Prostate gland (tissue), 2 donors: ENCODE measurements around the gene TRIM10. TPM values are rescaled to one million over a fixed set of nuclear protein-coding genes. Genes with fewer than 3 reads are reported as not detected.

ENCODE experiments used
- DNase-seq: peaks from one replicate; pipeline ENCODE4 v3.0.0-alpha.2; 2019; ENCODE audit warnings: low spot score
- H3K27ac ChIP-seq, 2 donors: fragments of 200-600 bp; sonication (generic); 2 replicates each; pipeline ENCODE4 v1.5.1; 2017 to 2019
- H3K27me3 ChIP-seq: fragments of 200-600 bp; sonication (generic); replicated peaks from 2 replicates; pipeline ENCODE4 v1.5.1; 2019; ENCODE audit not compliant: insufficient read depth
- H3K36me3 ChIP-seq, 2 donors: fragments of 200-600 bp; sonication (generic); 1 replicate in 1 of 2; 2 replicates in 1 of 2; pipeline versions ENCODE4 v1.5.1 to v1.8.1; 2017 to 2019
- H3K4me1 ChIP-seq: fragments of 200-600 bp; sonication (generic); replicated peaks from 2 replicates; pipeline ENCODE4 v1.5.1; 2019
- H3K4me3 ChIP-seq, 2 donors: fragments of 200-600 bp; sonication (generic); 2 replicates each; pipeline ENCODE4 v1.5.1; 2017 to 2019
- H3K9me3 ChIP-seq: fragments of 200-600 bp; sonication (generic); 2 replicates; pipeline ENCODE4 v1.5.1; 2017
- POLR2A ChIP-seq: fragments of 450-650 bp; IDR thresholded peaks from one replicate; pipeline ENCODE4 v1.6.1; 2016; ENCODE audit warnings: antibody characterized with exemption, mild to moderate bottlenecking
- POLR2AphosphoS5 ChIP-seq: sonication (generic); formaldehyde crosslinking; IDR thresholded peaks from one replicate; pipeline ENCODE4 v1.6.1; 2017; ENCODE audit warnings: antibody characterized with exemption
- WGBS: methylation state at CpG from one replicate; pipeline ENCODE4 v1.1.5; 2018; 5-methylcytosine and 5-hydroxymethylcytosine counted together
- intact Hi-C: fragments of 100-400 bp; cut with DNase I; formaldehyde crosslinking; loops from one replicate; pipeline ENCODE4 v1.14.2; 2022
- total RNA-seq, 2 donors: library from RNA; depleted of rRNA; stranded (reverse); fragments of >200 nt; gene quantifications; one replicate each; pipeline ENCODE4 v1.1.0, GENCODE V29; 2016
- TF ChIP-seq, protein P1 (sequence below), 4 experiments: fragments of 200-600 bp in 2 of 4; fragments of 450-650 bp in 2 of 4; sonication (generic) in 2 of 4; IDR thresholded peaks; 1 replicate in 3 of 4; 2 replicates in 1 of 4; pipeline ENCODE4 v1.5.1; 2016 to 2019; ENCODE audit warnings: antibody characterized with exemption in 4 of 4, mild to moderate bottlenecking in 2 of 4, moderate library complexity in 2 of 4

TRIM10 gene
- total RNA-seq, 2 donors from 2014 or later, result not detected

DNA sequence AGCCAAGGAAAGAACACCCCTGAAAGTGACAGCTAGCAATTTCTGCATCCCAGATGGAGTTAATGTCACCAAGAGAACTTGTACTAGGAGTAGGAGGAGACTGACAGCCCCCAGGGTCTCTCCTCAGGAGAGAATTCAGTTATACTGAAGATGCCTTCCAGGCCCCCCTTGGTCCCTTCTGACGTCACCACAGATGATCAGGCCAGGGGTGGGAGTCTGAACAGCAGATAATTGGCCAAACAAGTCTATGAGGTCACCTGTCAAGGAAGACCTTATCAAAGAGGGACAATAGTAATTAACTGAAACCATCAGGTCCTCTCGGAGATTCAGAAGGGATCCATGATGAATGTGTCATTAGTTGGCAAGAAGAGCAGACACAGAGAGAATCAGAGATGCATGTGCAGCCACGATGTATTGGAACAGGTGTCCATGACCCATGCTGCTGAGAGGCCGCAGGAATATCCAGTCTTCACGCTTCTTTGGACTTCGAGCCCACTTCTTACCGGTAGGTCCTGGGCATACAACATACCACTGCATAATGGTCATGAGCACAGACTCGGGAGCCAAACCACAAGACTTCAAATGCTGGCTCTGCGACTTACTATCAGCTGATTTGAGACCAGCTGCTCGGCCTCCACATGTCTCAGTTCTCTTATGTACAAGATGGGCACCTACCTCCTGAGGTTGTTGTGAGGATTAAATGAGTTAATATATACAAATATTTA, 10.2 kb downstream of the TRIM10 start:
- TF ChIP-seq POLR2AphosphoS5, result no peak
- TF ChIP-seq, protein P1, sequence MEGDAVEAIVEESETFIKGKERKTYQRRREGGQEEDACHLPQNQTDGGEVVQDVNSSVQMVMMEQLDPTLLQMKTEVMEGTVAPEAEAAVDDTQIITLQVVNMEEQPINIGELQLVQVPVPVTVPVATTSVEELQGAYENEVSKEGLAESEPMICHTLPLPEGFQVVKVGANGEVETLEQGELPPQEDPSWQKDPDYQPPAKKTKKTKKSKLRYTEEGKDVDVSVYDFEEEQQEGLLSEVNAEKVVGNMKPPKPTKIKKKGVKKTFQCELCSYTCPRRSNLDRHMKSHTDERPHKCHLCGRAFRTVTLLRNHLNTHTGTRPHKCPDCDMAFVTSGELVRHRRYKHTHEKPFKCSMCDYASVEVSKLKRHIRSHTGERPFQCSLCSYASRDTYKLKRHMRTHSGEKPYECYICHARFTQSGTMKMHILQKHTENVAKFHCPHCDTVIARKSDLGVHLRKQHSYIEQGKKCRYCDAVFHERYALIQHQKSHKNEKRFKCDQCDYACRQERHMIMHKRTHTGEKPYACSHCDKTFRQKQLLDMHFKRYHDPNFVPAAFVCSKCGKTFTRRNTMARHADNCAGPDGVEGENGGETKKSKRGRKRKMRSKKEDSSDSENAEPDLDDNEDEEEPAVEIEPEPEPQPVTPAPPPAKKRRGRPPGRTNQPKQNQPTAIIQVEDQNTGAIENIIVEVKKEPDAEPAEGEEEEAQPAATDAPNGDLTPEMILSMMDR (IDR thresholded peaks at IDR 0.05), result no peak
- Histone ChIP-seq H3K27ac (no peak overlapping the region), H3K36me3 (no peaks in the 10 kb centered on the region), H3K27me3 (no peaks in the 10 kb centered on the region), H3K4me3 (no peak overlapping the region), H3K4me1 (no peaks in the 10 kb centered on the region), H3K9me3 (no peaks in the 10 kb centered on the region)
- intact Hi-C loops, result no loop called here
- no peak for DNase-seq
- WGBS, result 88% methylated on average over 10 of the region's 10 CpGs

DNA sequence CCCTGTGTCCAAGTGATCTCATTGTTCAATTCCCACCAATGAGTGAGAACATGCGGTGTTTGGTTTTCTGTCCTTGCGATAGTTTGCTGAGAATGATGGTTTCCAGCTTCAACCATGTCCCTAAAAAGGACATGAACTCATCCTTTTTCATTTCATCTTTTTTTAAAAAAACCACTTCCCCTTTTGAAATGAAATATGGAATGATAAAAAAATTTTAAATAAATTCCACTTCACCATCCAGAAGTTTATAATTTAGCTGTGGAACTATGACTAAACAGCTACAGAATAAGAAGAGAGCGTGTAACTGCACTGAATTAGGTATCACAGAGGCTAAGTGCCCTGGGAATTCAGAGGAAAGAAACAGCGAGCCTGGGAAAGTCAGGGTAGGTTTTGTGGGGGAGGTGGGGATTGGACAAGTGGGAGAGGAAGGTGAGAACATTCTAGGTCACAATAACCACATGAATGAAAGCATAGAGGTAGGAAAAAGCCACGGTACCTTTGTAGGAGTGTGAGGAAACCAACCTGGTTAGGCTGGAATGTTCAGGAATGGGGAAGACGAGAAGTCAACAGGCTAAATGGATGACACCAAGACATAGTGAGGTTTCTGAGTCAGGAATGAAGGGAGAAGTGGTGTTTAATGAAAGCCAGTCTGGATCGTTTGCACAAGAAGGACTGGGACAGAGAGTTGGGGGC, 11.0 kb downstream of the TRIM10 start:
- Histone ChIP-seq H3K4me3 (no peak overlapping the region), H3K27me3 (no peaks in the 10 kb centered on the region), H3K9me3 (no peaks in the 10 kb centered on the region), H3K27ac (no peak overlapping the region), H3K4me1 (no peaks in the 10 kb centered on the region), H3K36me3 (no peaks in the 10 kb centered on the region)
- no peak for DNase-seq
- TF ChIP-seq POLR2AphosphoS5, result no peak
- TF ChIP-seq POLR2A, result no peak
- intact Hi-C loops, result no loop called here
- WGBS, result 65% methylated on average over 7 of the region's 7 CpGs

DNA sequence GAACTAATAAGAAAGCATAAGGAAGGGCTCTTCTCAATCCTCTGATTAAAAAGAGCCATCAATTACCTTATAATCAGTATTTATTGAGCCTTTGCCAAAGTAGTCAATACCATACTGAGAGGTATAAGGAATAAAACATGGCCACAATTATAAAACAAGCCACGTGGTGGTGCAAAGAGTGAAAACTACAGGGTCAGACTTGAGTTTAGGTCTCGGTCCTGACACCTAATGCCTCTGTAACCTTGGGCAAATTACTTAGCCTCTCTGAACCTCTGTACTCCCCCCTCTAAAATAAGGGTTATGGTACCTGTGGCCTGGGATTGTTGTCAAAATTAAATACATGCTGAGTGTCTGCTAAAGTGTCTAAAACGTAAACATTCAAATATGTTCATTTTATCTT, 11.8 kb downstream of the TRIM10 start:
- no peak overlapping the region for H3K27ac ChIP-seq
- H3K27me3 ChIP-seq, result peaks cover 1% of the 10 kb centered on the region
- no peak for TF ChIP-seq POLR2A
- no peak for TF ChIP-seq POLR2AphosphoS5
- TF ChIP-seq, protein P1 (IDR thresholded peaks at IDR 0.05), result no peak
- H3K9me3 ChIP-seq, result no peaks in the 10 kb centered on the region
- no peaks in the 10 kb centered on the region for H3K4me1 ChIP-seq
- 48% methylated on average over 3 of the region's 3 CpGs for WGBS
- no peaks in the 10 kb centered on the region for H3K36me3 ChIP-seq
- intact Hi-C loops, result no loop called here
- H3K4me3 ChIP-seq, result no peak overlapping the region
- DNase-seq, result no peak

DNA sequence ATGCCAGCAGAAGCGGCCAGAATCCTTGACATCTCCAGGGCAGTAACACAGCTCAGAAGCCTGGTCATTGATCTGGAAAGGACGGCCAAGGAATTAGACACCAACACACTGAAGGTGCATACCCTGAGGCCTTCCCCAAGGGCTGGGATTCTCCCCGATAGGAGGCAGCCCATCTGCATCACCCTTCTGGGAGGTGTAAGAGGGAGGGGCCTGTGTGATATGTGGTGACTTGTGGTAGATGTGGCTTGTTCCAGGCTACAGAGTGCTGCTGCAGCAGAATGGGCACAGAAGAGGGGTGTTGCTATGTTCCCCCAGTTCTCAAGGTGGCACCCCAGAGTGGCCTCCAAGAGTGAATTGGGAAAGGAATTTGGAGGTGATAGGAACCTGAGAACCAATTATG, 13.9 kb downstream of the TRIM10 start:
- no peaks in the 10 kb centered on the region for H3K4me1 ChIP-seq
- intact Hi-C loops, result no loop called here
- TF ChIP-seq, protein P1 (IDR thresholded peaks at IDR 0.05), result no peak
- TF ChIP-seq POLR2AphosphoS5 (no peak), POLR2A (no peak)
- H3K27me3 ChIP-seq, result peaks cover 4% of the 10 kb centered on the region
- no peak overlapping the region for H3K4me3 ChIP-seq
- DNase-seq, result no peak
- H3K36me3 ChIP-seq, result no peaks in the 10 kb centered on the region
- no peaks in the 10 kb centered on the region for H3K9me3 ChIP-seq
- H3K27ac ChIP-seq, result no peak overlapping the region
- 70% methylated on average over 3 of the region's 3 CpGs for WGBS

DNA sequence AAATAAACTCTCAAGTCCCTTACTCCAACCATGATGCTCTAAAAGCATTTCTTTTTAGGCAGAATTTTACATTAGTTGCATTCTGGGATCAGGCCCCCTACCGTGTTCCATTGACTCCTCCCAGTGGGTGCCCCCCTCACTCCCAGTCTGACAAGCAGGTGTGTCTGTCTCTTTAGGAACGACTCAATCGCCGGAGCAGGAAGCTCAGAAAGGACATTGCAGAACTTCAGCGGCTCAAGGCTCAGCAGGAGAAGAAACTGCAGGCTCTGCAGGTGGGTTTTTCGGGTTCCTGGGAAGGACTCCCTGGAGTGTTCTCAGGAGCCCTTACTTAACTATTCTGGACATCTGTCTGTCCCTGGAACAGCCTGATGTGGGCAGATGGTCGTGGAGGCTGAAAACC, 15.2 kb downstream of the TRIM10 start:
- intact Hi-C loops, result no loop called here
- no peak overlapping the region for H3K27ac ChIP-seq
- no peaks in the 10 kb centered on the region for H3K36me3 ChIP-seq
- H3K4me1 ChIP-seq, result no peaks in the 10 kb centered on the region
- TF ChIP-seq POLR2AphosphoS5 (no peak), POLR2A (no peak)
- TF ChIP-seq, protein P1 (IDR thresholded peaks at IDR 0.05), result no peak
- no peak for DNase-seq
- 68% methylated on average over 7 of the region's 7 CpGs for WGBS
- H3K9me3 ChIP-seq, result no peaks in the 10 kb centered on the region
- H3K4me3 ChIP-seq, result no peak overlapping the region
- peaks cover 4% of the 10 kb centered on the region for H3K27me3 ChIP-seq
